Activated CD8-positive, alpha-beta memory T cell treated with anti-CD3 and anti-CD28 coated beads for 24 hours (primary cell): ENCODE data around the gene CLIP3.

Experiments
- DNase-seq: peaks from one replicate; pipeline ENCODE4 v3.0.0-alpha.2; 2020

Gene CLIP3

DNA sequence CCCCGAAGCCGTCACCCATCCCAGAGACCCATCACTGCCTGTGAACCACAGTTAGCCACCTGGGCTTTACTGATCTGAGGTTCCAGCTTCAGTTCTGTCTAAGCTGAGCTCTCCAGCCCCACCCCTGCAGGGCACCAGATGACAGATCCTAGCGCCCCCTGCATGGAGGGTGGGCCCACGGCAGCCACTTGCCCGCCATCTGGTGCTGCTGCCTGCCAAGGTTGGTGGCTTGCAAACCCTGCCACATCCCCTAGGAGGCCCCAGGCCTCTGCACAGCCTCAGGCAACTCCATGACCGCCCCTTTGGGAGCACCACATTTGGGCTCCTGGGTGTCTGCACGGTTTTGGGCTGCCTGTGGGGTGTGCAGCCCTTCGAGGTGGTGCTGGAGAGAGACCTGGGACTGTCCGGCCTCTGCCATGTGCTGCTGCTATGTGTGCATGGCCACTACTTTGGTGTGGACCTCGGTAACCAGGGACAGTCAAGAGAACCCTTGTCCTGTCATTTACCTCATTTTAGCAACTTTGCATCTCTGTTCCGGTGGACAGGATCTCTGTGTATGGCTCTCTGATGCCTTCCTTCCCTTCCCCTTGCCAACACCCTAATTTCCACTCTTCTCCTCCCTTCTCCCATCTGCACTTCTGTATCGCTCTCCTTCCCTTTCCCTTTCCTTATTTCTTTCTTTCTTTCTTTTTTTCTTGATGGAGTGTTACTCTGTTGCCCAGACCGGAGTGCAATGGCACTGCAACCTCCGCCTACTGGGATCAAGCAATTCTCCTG, 55.0 kb downstream of the CLIP3 start:
- DNase-seq, result no peak

GRCh38 chr19:35975608-35976214, 57.0 kb downstream of the CLIP3 start:
- DNase-seq, result no peak

GRCh38 chr19:35973487-35973886, 59.2 kb downstream of the CLIP3 start:
- DNase-seq, result no peak

- no peak for DNase-seq
Measured at GRCh38 chr19:35966771-35967170, 65.9 kb downstream of the CLIP3 start.
